Measurements from ENCODE around the gene SORCS3. TPM values are rescaled to one million over a fixed set of nuclear protein-coding genes. Genes with fewer than 3 reads are reported as not detected.

Gene SORCS3
- total RNA-seq, 4 donors from 2014 or later: not detected

GRCh38 chr10:104731192-104731591 is 90.1 kb downstream of the SORCS3 start:
- H3K4me1 ChIP-seq: no peaks in the 10 kb centered on the region
- H3K27me3 ChIP-seq: peaks cover 0 to 5% (median 0%) of the 10 kb centered on the region in 4 donors
- no peaks in the 10 kb centered on the region for H3K36me3 ChIP-seq
- no peak overlapping the region for H3K4me3 ChIP-seq
- H3K27ac ChIP-seq: peak overlapping the region in 3 of 4 donors; percentile 55 to 69 (median 61)
- H3K9me3 ChIP-seq: no peaks in the 10 kb centered on the region
- TF ChIP-seq, protein P1, sequence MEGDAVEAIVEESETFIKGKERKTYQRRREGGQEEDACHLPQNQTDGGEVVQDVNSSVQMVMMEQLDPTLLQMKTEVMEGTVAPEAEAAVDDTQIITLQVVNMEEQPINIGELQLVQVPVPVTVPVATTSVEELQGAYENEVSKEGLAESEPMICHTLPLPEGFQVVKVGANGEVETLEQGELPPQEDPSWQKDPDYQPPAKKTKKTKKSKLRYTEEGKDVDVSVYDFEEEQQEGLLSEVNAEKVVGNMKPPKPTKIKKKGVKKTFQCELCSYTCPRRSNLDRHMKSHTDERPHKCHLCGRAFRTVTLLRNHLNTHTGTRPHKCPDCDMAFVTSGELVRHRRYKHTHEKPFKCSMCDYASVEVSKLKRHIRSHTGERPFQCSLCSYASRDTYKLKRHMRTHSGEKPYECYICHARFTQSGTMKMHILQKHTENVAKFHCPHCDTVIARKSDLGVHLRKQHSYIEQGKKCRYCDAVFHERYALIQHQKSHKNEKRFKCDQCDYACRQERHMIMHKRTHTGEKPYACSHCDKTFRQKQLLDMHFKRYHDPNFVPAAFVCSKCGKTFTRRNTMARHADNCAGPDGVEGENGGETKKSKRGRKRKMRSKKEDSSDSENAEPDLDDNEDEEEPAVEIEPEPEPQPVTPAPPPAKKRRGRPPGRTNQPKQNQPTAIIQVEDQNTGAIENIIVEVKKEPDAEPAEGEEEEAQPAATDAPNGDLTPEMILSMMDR (IDR thresholded peaks at IDR 0.05): no peak
- no peak for TF ChIP-seq POLR2A (IDR thresholded peaks at IDR 0.05)
- WGBS, 2 donors: 69 to 83% methylated on average over 3 of the region's 3 CpGs
- DNase-seq: no peak
- intact Hi-C loops (cut with DNase I): no loop called here

GRCh38 chr10:104732222-104732621 is 91.1 kb downstream of the SORCS3 start:
- no peak for DNase-seq
- H3K27me3 ChIP-seq: peaks cover 0 to 7% (median 0%) of the 10 kb centered on the region in 4 donors
- H3K9me3 ChIP-seq: no peaks in the 10 kb centered on the region
- peak overlapping the region in 3 of 4 donors; percentile 55 to 61 (median 55) for H3K27ac ChIP-seq
- WGBS, 2 donors: 44 to 49% methylated on average over 3 of the region's 3 CpGs
- no peak overlapping the region for H3K4me3 ChIP-seq
- H3K36me3 ChIP-seq: no peaks in the 10 kb centered on the region
- intact Hi-C loops (cut with DNase I): no loop called here
- TF ChIP-seq, protein P1 (IDR thresholded peaks at IDR 0.05): no peak
- no peak for TF ChIP-seq POLR2A (IDR thresholded peaks at IDR 0.05)
- H3K4me1 ChIP-seq: no peaks in the 10 kb centered on the region

DNA sequence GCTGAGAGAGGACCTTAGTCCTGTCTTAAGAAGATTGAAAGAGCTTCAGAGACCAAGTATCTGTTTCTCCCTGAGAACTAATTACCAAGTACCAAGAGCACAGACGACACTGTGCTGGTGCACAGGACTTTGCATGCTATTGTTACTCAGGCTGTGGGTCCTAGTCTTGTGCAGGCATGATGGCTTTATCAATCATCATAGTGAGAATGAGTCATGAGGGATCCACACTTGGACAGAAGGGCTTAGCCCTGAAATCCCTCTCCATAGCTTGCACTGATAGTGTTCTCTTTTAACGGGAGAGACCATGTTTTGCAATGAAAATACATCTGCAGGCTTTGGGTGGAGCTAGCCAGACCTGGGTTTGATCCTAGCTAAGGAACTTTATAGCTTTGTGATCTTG is 93.3 kb downstream of the SORCS3 start:
- intact Hi-C loops (cut with DNase I): no loop called here
- Histone ChIP-seq H3K27ac (no peak overlapping the region), H3K27me3 (peaks cover 0 to 7% (median 0%) of the 10 kb centered on the region in 4 donors), H3K4me3 (no peak overlapping the region), H3K36me3 (no peaks in the 10 kb centered on the region), H3K4me1 (no peaks in the 10 kb centered on the region), H3K9me3 (no peaks in the 10 kb centered on the region)
- WGBS, 2 donors: 24 to 36% methylated on average over 2 of the region's 2 CpGs
- DNase-seq: no peak
- no peak for TF ChIP-seq POLR2A (IDR thresholded peaks at IDR 0.05)
- TF ChIP-seq, protein P1 (IDR thresholded peaks at IDR 0.05): no peak

DNA sequence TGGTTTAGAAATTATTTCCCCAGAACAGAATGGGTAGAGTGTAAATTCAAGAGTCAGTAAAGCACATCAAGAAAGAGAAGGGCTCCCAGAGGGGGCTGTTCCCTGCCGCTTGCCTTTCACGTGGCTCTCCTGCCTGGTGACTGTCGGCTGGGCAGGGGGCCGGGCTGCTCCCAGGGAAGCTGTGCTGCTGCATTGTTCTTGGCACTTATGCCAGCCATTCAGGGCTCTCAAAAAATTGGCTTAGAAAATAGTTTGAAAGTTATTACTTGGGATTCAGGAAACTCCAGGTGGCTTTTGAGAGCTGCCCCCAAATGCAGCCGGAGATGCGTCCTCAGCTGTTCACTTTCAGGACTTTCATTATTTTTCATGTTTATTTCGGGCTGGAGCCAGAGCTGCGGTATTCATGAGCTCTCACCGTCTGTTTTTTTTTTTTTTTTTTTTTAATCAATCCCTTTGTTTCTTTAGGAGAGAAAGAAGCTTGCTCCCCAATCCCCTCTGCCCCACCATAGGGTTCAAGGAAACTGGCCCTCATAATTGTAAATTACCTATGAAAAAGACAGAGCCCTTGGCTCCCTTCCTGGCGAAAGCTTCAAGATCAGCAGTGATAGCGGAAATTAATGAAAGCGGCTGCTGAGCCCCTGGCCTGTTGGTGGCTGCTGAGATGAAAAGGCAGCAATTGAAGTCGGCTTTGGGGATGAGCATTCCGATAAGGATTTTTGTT is 94.1 kb downstream of the SORCS3 start:
- DNase-seq: no peak
- 33 to 46% methylated on average over 13 to 14 of the region's 14 CpGs for WGBS, 2 donors
- Histone ChIP-seq H3K27me3 (peaks cover 0 to 7% (median 0%) of the 10 kb centered on the region in 4 donors), H3K4me3 (no peak overlapping the region), H3K4me1 (no peaks in the 10 kb centered on the region), H3K36me3 (no peaks in the 10 kb centered on the region), H3K9me3 (no peaks in the 10 kb centered on the region), H3K27ac (no peak overlapping the region)
- intact Hi-C loops (cut with DNase I): no loop called here
- TF ChIP-seq POLR2A (IDR thresholded peaks at IDR 0.05): no peak
- TF ChIP-seq, protein P1 (IDR thresholded peaks at IDR 0.05): no peak

DNA sequence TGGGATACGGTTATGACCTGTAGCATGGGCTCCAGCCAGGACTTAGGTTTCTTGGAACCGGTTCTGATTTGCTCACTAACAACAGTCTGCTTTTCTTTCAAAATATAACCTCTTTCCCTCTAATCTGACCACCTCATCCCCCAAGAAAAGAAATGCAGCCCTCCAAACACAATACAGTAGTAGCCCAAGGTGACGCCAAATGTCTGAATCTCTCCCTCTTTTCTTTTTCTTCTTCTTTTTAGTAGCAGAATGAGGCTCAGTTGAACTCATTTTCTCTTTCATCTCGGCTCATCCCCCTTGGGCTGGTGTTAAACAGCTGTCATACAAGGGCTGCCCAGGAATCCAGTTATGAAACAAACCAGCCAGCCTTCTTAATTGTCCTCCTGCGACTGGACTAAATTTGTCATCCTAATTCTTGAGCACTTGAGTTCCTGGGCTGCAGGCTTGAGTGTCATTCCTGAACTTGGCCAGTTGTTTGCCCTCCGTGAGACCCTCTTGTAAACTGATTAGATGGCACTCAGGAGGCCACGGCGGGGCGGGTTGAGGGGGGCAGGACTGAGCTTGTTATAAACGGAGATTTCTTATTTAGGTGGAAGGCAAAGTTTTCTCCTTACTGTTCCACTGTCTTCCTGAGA is 94.8 kb downstream of the SORCS3 start:
- WGBS, 2 donors: 33 to 40% methylated on average over 7 to 10 of the region's 10 CpGs
- no peak for DNase-seq
- intact Hi-C loops (cut with DNase I): no loop called here

More for the DNA sequence above, 94.8 kb downstream of the SORCS3 start:
- Histone ChIP-seq H3K4me3 (no peak overlapping the region), H3K9me3 (no peaks in the 10 kb centered on the region), H3K27ac (no peak overlapping the region), H3K27me3 (peaks cover 0 to 7% (median 0%) of the 10 kb centered on the region in 4 donors), H3K4me1 (no peaks in the 10 kb centered on the region), H3K36me3 (no peaks in the 10 kb centered on the region)
- TF ChIP-seq, protein P1 (IDR thresholded peaks at IDR 0.05): no peak
- TF ChIP-seq POLR2A (IDR thresholded peaks at IDR 0.05): no peak

All from esophagus squamous epithelium (tissue), 5 donors.